Immature natural killer cell (primary cell): Measurements from ENCODE around the gene UBN2. TPM values are rescaled to one million over a fixed set of nuclear protein-coding genes. Genes with fewer than 3 reads are reported as not detected.
"Not testable (repeated sequence)": the region's sequence is repeated elsewhere in the genome, so short reads cannot be mapped to it uniquely, and the experiment has no call there.

Experiments used
- DNase-seq, 3 donors: peaks; one replicate each; pipeline ENCODE4 v3.0.0; 2022; ENCODE audit warnings: mixed read lengths in 1 of 3
- H3K27ac Mint-ChIP-seq, 6 donors: one replicate each; pipeline ENCODE4 v1.8.0; 2020; ENCODE audit warnings: mixed read lengths in 6 of 6, mild to moderate bottlenecking in 5 of 6, inconsistent platforms in 4 of 6, moderate library complexity in 3 of 6
- H3K27me3 Mint-ChIP-seq, 3 donors: one replicate each; pipeline ENCODE4 v1.8.0; 2020 to 2021; ENCODE audit warnings: low read depth in 3 of 3, mild to moderate bottlenecking in 3 of 3, mixed read lengths in 3 of 3, moderate library complexity in 3 of 3, inconsistent platforms in 1 of 3
- H3K36me3 Mint-ChIP-seq, 3 donors: one replicate each; pipeline ENCODE4 v1.8.0; 2020; ENCODE audit warnings: mixed read lengths in 3 of 3, inconsistent platforms in 2 of 3, mild to moderate bottlenecking in 2 of 3
- H3K4me1 Mint-ChIP-seq, 2 donors: one replicate each; pipeline ENCODE4 v1.8.0; 2020; ENCODE audit warnings: inconsistent platforms in 2 of 2, mild to moderate bottlenecking in 2 of 2, mixed read lengths in 2 of 2, moderate library complexity in 1 of 2
- H3K4me3 Mint-ChIP-seq, 5 donors: one replicate each; pipeline ENCODE4 v1.8.0; 2020; ENCODE audit warnings: mild to moderate bottlenecking in 5 of 5, mixed read lengths in 5 of 5, inconsistent platforms in 3 of 5, moderate library complexity in 3 of 5
- H3K9me3 Mint-ChIP-seq, 6 donors: one replicate each; pipeline ENCODE4 v1.8.0; 2020; ENCODE audit warnings: mild to moderate bottlenecking in 6 of 6, mixed read lengths in 6 of 6, inconsistent platforms in 4 of 6, moderate library complexity in 3 of 6
- polyA plus RNA-seq, 3 donors: library from polyadenylated mRNA; unstranded; fragments of 300-500 nt; fragmentation: Illumina TruSeq; gene quantifications; one replicate each; pipeline ENCODE4 v1.2.3, GENCODE V29; 2021

The UBN2 gene
- polyA plus RNA-seq, 3 donors from 2014 or later: 0.67 to 1.9 (median 0.91) TPM

GRCh38 chr7:139292821-139293220 is 61.8 kb downstream of the UBN2 start:
- H3K36me3 Mint-ChIP-seq: peaks cover 17 to 25% (median 17%) of the 10 kb centered on the region in 3 donors
- no peak overlapping the region for H3K27ac Mint-ChIP-seq
- H3K27me3 Mint-ChIP-seq: no peaks in the 10 kb centered on the region
- no peak for DNase-seq
- H3K4me3 Mint-ChIP-seq: no peak overlapping the region
- no peaks in the 10 kb centered on the region for H3K9me3 Mint-ChIP-seq
- H3K4me1 Mint-ChIP-seq: no peaks in the 10 kb centered on the region

- H3K4me1 Mint-ChIP-seq: no peaks in the 10 kb centered on the region
- no peak overlapping the region for H3K4me3 Mint-ChIP-seq
- no peak for DNase-seq
- no peak overlapping the region for H3K27ac Mint-ChIP-seq
- no peaks in the 10 kb centered on the region for H3K27me3 Mint-ChIP-seq
- H3K36me3 Mint-ChIP-seq: peaks cover 11 to 18% (median 13%) of the 10 kb centered on the region in 3 donors
- H3K9me3 Mint-ChIP-seq: no peaks in the 10 kb centered on the region
Measured at GRCh38 chr7:139293534-139293933, 62.5 kb downstream of the UBN2 start.

- no peaks in the 10 kb centered on the region for H3K4me1 Mint-ChIP-seq
- no peak overlapping the region for H3K4me3 Mint-ChIP-seq
- peaks cover 11 to 21% (median 13%) of the 10 kb centered on the region in 3 donors for H3K36me3 Mint-ChIP-seq
- no peaks in the 10 kb centered on the region for H3K27me3 Mint-ChIP-seq
- DNase-seq: no peak
- H3K9me3 Mint-ChIP-seq: no peaks in the 10 kb centered on the region
- no peak overlapping the region for H3K27ac Mint-ChIP-seq
Measured at GRCh38 chr7:139294241-139294640, 63.2 kb downstream of the UBN2 start.

- no peak for DNase-seq
- H3K4me1 Mint-ChIP-seq: no peaks in the 10 kb centered on the region
- no peak overlapping the region for H3K27ac Mint-ChIP-seq
- H3K9me3 Mint-ChIP-seq: no peaks in the 10 kb centered on the region
- H3K4me3 Mint-ChIP-seq: no peak overlapping the region
- H3K36me3 Mint-ChIP-seq: peaks cover 14 to 24% (median 19%) of the 10 kb centered on the region in 3 donors
- no peaks in the 10 kb centered on the region for H3K27me3 Mint-ChIP-seq
Measured at GRCh38 chr7:139294951-139295575, 64.0 kb downstream of the UBN2 start.

GRCh38 chr7:139297795-139298194 is 66.8 kb downstream of the UBN2 start:
- Mint-ChIP-seq H3K4me1 (no peaks in the 10 kb centered on the region), H3K4me3 (no peak overlapping the region), H3K9me3 (no peaks in the 10 kb centered on the region), H3K36me3 (peaks cover 18 to 28% (median 23%) of the 10 kb centered on the region in 3 donors), H3K27me3 (no peaks in the 10 kb centered on the region), H3K27ac (no peak overlapping the region)
- DNase-seq: no peak

GRCh38 chr7:139299296-139299695 is 68.3 kb downstream of the UBN2 start:
- Mint-ChIP-seq H3K36me3 (peaks cover 11 to 24% (median 23%) of the 10 kb centered on the region in 3 donors), H3K9me3 (no peaks in the 10 kb centered on the region), H3K4me1 (no peaks in the 10 kb centered on the region), H3K27me3 (no peaks in the 10 kb centered on the region), H3K4me3 (no peak overlapping the region), H3K27ac (no peak overlapping the region)
- no peak for DNase-seq

- H3K36me3 Mint-ChIP-seq: peaks cover 11 to 20% (median 17%) of the 10 kb centered on the region in 3 donors
- no peak for DNase-seq
- H3K27ac Mint-ChIP-seq: no peak overlapping the region
- H3K4me1 Mint-ChIP-seq: no peaks in the 10 kb centered on the region
- no peaks in the 10 kb centered on the region for H3K9me3 Mint-ChIP-seq
- H3K27me3 Mint-ChIP-seq: no peaks in the 10 kb centered on the region
- no peak overlapping the region for H3K4me3 Mint-ChIP-seq
Measured at GRCh38 chr7:139300390-139300789, 69.4 kb downstream of the UBN2 start.

- H3K4me3 Mint-ChIP-seq: no peak overlapping the region
- no peak for DNase-seq
- H3K27me3 Mint-ChIP-seq: no peaks in the 10 kb centered on the region
- no peaks in the 10 kb centered on the region for H3K9me3 Mint-ChIP-seq
- peaks cover 13 to 24% (median 23%) of the 10 kb centered on the region in 3 donors for H3K36me3 Mint-ChIP-seq
- peak overlapping the region in 1 of 6 donors; percentile 62 for H3K27ac Mint-ChIP-seq
- no peaks in the 10 kb centered on the region for H3K4me1 Mint-ChIP-seq
Measured at GRCh38 chr7:139304517-139304916, 73.5 kb downstream of the UBN2 start.

- Mint-ChIP-seq H3K4me1 (no peaks in the 10 kb centered on the region), H3K36me3 (no peaks in the 10 kb centered on the region), H3K4me3 (no peak overlapping the region), H3K27me3 (peaks cover 2 to 6% (median 2%) of the 10 kb centered on the region in 3 donors), H3K9me3 (peaks cover 0 to 2% (median 0%) of the 10 kb centered on the region in 6 donors), H3K27ac (no peak overlapping the region)
- no peak for DNase-seq
Measured at GRCh38 chr7:139317939-139318505, 87.0 kb downstream of the UBN2 start.

- no peaks in the 10 kb centered on the region for H3K36me3 Mint-ChIP-seq
- H3K27ac Mint-ChIP-seq: no peak overlapping the region
- H3K9me3 Mint-ChIP-seq: peaks cover 0 to 2% (median 0%) of the 10 kb centered on the region in 6 donors
- H3K27me3 Mint-ChIP-seq: peaks cover under 1 to 6% (median 2%) of the 10 kb centered on the region in 3 donors
- H3K4me3 Mint-ChIP-seq: no peak overlapping the region
- no peak for DNase-seq
- H3K4me1 Mint-ChIP-seq: no peaks in the 10 kb centered on the region
Measured at GRCh38 chr7:139321071-139321745, 90.2 kb downstream of the UBN2 start.

- DNase-seq, H3K4me1 Mint-ChIP-seq, H3K9me3 Mint-ChIP-seq, H3K4me3 Mint-ChIP-seq, H3K27me3 Mint-ChIP-seq, H3K27ac Mint-ChIP-seq, H3K36me3 Mint-ChIP-seq: not testable (repeated sequence)
Measured at GRCh38 chr7:139324709-139325108, 93.7 kb downstream of the UBN2 start.

GRCh38 chr7:139328375-139328774 is 97.3 kb downstream of the UBN2 start:
- no peak for DNase-seq
- Mint-ChIP-seq H3K27ac (no peak overlapping the region), H3K27me3 (peaks cover 0 to 4% (median 3%) of the 10 kb centered on the region in 3 donors), H3K9me3 (no peaks in the 10 kb centered on the region), H3K4me1 (peaks cover 0 to 2% of the 10 kb centered on the region in 2 donors), H3K36me3 (no peaks in the 10 kb centered on the region), H3K4me3 (no peak overlapping the region)

- Mint-ChIP-seq H3K27ac (no peak overlapping the region), H3K9me3 (no peaks in the 10 kb centered on the region)
- no peak for DNase-seq
Measured at GRCh38 chr7:139329119-139329518, 98.1 kb downstream of the UBN2 start.

GRCh38 chr7:139330333-139331030 is 99.4 kb downstream of the UBN2 start:
- Mint-ChIP-seq H3K27ac (no peak overlapping the region), H3K4me3 (no peak overlapping the region), H3K4me1 (peaks cover 0 to 2% of the 10 kb centered on the region in 2 donors), H3K27me3 (peaks cover 0 to 6% (median 4%) of the 10 kb centered on the region in 3 donors), H3K9me3 (no peaks in the 10 kb centered on the region), H3K36me3 (no peaks in the 10 kb centered on the region)
- DNase-seq: no peak

More at GRCh38 chr7:139329119-139329518, 98.1 kb downstream of the UBN2 start:
- H3K4me3 Mint-ChIP-seq: no peak overlapping the region
- peaks cover 0 to 4% (median 3%) of the 10 kb centered on the region in 3 donors for H3K27me3 Mint-ChIP-seq
- H3K4me1 Mint-ChIP-seq: peaks cover 0 to 2% of the 10 kb centered on the region in 2 donors
- H3K36me3 Mint-ChIP-seq: no peaks in the 10 kb centered on the region
